GM12872 (cell line): ENCODE measurements around the gene CDH23.

ENCODE experiments used
- TF ChIP-seq, protein P1 (sequence below): IDR thresholded peaks from 3 replicates; pipeline ENCODE4 v1.5.1; 2011; ENCODE audit warnings: low read depth, mild to moderate bottlenecking, low read length, moderate library complexity; ENCODE audit not compliant: insufficient read depth

CDH23 gene

DNA sequence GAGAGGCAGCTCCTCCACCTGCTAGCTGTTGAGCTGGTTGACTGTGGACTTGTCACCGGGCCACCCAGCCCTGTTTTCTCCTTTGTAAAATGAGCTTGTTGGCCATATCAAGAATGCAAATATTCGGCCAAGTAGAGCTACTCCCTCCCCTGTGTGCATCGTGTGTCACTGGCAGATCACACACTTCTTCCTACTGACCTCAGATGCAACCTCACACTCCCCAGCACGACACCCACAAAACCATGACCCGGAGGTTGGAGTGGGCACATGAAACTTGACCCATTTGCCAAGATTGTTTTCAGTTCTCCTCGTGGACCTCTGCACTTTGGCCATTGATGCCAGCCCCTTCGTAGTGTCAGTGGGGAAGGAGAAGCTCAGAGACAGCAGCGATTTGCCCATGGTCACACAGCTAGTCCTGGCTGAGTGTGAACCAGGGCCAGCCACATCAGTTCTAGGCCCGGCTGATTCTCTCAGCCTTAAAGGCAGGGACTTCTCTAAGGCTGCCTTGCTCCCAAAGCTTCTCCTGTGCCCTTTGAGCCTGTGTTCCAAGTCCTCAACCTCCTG lies 101.1 kb downstream of the CDH23 start:
- TF ChIP-seq, protein P1, sequence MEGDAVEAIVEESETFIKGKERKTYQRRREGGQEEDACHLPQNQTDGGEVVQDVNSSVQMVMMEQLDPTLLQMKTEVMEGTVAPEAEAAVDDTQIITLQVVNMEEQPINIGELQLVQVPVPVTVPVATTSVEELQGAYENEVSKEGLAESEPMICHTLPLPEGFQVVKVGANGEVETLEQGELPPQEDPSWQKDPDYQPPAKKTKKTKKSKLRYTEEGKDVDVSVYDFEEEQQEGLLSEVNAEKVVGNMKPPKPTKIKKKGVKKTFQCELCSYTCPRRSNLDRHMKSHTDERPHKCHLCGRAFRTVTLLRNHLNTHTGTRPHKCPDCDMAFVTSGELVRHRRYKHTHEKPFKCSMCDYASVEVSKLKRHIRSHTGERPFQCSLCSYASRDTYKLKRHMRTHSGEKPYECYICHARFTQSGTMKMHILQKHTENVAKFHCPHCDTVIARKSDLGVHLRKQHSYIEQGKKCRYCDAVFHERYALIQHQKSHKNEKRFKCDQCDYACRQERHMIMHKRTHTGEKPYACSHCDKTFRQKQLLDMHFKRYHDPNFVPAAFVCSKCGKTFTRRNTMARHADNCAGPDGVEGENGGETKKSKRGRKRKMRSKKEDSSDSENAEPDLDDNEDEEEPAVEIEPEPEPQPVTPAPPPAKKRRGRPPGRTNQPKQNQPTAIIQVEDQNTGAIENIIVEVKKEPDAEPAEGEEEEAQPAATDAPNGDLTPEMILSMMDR = no peak

DNA sequence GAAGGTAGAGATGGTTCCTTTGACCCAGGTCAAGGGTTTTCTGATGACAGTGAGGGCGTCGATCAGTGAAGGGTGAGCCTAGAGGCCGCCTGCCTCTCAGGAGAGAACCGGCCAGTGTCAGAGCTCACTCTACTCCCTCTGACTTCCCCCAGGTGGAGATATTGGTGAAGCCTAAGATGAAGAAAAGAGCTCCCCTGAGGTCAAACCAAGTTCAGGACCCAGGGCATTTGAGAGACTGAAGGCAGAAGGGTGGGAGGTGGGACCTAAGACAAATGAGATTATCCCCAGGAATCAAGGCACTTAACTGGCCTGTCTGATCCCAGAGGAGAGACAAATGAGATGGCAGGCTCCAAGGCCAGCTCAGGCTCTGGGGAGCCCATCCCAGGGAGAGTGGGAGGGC lies 104.7 kb downstream of the CDH23 start:
- TF ChIP-seq, protein P1 = no peak

DNA sequence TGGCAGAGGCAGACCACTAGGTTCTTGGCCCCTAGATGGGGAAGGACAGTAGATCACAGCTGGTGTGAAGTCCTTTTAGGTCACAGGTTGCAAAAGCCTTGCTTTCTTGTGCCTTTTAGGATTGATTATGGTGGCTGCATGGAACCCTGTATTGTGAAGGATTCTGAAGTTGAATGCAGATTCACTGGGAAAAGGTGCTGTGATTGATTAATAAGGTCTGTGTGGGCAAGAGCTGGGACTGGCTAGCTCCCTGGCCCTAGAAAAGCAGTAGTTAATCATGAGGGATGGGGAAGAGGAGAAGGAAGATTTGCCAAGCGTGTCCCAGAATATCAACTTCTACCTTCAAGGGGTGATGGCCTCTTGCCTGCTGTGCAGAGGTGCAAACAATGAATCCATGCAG lies 105.5 kb downstream of the CDH23 start:
- TF ChIP-seq, protein P1 = no peak

DNA sequence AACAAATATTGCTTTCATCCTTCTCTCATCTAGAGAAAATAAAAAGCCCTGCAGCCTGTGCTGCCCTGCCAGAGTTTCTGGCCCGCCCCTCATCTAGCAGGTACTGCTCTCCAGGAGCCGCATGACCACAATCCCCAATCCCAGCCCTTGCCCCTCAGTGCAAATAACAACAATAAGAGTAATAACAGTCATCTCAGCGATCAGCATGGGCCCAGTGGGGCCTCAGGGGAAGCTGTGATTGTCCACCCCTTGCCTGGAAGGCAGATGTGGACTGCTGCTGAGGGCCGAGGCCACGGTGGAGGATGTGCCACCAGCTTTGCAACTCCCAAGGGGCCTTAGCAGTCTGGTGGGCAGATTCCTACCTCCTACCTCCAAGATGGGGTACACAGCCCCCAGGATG lies 106.1 kb downstream of the CDH23 start:
- TF ChIP-seq, protein P1 = no peak

DNA sequence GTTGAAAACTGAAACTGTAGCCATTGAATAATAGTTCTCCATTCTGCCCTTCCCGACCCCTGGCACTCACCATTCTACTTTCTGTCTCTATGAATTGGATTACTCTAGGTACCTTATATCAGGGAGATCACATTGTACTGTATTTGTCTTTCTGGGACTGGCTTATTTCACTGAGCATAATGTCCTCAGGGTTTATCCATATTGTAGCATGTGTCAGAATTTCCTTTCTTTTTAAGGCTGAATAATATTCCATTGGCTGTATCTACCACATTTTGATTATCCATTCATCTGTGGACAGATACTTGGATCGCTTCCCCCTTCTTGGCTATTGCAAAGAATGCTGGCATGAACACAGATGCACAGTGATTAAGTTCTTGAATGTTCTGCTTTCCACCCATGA lies 107.4 kb downstream of the CDH23 start:
- TF ChIP-seq, protein P1 = no peak

DNA sequence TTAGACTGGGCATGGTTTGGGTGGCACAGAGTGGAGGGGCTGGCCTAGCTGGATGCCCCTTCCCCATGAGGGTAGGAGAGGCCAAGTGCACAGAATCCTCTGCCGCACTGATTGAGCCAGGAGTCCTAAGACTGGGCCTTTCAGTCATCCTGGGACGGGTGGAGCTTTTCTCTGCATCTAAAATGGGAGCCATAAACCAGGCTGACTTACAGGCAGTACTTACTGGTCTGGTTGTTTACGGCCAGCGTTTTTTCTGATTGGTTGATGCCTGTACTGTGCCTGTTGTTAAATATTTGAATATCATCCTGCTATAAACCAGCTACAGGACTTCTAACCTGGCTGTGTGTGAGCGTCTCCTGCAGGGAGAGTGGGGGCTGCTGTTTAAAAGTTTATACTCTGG lies 107.8 kb downstream of the CDH23 start:
- TF ChIP-seq, protein P1 = no peak

DNA sequence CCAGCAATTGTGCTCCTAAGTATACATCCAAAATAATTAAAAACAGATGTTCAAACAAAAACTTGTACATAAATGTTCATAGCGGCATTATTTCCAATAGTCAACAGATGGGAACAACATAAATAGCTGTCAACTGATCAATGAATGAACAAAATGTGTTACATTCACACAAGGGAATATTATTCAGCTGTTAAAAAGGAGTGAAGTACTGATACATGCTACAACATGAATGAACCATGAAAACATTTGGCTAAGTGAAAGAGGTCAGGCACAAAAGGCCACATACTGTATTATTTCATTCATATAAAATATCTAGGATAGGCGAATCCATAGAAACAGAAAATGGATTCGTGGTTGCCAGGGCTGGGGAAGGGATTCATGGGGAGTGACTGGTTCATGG lies 109.1 kb downstream of the CDH23 start:
- TF ChIP-seq, protein P1 = no peak
